ENCODE data around the gene TRMT5. TPM values are rescaled to one million over a fixed set of nuclear protein-coding genes. Genes with fewer than 3 reads are reported as not detected.

Gene TRMT5
- total RNA-seq, 1 experiment from 2014 or later: 16.3 TPM

- no peaks in the 10 kb centered on the region for H3K27me3 Mint-ChIP-seq (ENCODE audit: insufficient read depth, unreplicated experiment)
- CTCF ChIA-PET: no interaction called here
- intact Hi-C loops (cut with micrococcal nuclease; ENCODE audit: unreplicated experiment): no loop called here
- no peaks in the 10 kb centered on the region for H3K9me3 ChIP-seq
- peaks cover 27% of the 10 kb centered on the region for H3K36me3 Mint-ChIP-seq (ENCODE audit: insufficient read depth, unreplicated experiment)
- no peaks in the 10 kb centered on the region for H3K9me3 Mint-ChIP-seq (ENCODE audit: unreplicated experiment)
- H3K4me3 ChIP-seq (ENCODE audit: low read depth, low read length): no peak overlapping the region
- H3K4me3 Mint-ChIP-seq (ENCODE audit: unreplicated experiment): no peak overlapping the region
- peaks cover 2% of the 10 kb centered on the region for H3K36me3 ChIP-seq (ENCODE audit: control insufficient read depth, insufficient read depth, low read length)
- no peak for TF ChIP-seq CTCF (IDR thresholded peaks at IDR 0.05; ENCODE audit: insufficient read depth in 1 of 2, low read depth in 1 of 2, low read length in 1 of 2, severe bottlenecking in 1 of 2, unreplicated experiment in 1 of 2)
- POLR2A ChIA-PET: no interaction called here
- DNase-seq: no peak
- no peaks in the 10 kb centered on the region for H3K27me3 ChIP-seq (replicated peaks; ENCODE audit: control insufficient read depth, insufficient read depth, low read length)
- peaks cover 6% of the 10 kb centered on the region; the same call in 1 of the 2 replicates for H3K4me1 ChIP-seq
- BruUV-seq (replicated peaks): no TSS peak
- H3K27ac Mint-ChIP-seq (ENCODE audit: unreplicated experiment): no peak overlapping the region
- H3K4me1 Mint-ChIP-seq (ENCODE audit: low read depth, unreplicated experiment): no peaks in the 10 kb centered on the region
These were observed 3.0 kb downstream of the TRMT5 start for GRCh38 chr14:60977847-60978246.

- BruUV-seq (replicated peaks): no TSS peak
- Histone ChIP-seq H3K9me3 (no peaks in the 10 kb centered on the region), H3K27me3 (replicated peaks; ENCODE audit: control insufficient read depth, insufficient read depth, low read length) (no peaks in the 10 kb centered on the region), H3K4me3 (ENCODE audit: low read depth, low read length) (no peak overlapping the region), H3K36me3 (ENCODE audit: control insufficient read depth, insufficient read depth, low read length) (peaks cover 2% of the 10 kb centered on the region), H3K4me1 (peaks cover 6% of the 10 kb centered on the region; the same call in 1 of the 2 replicates)
- Mint-ChIP-seq H3K27ac (ENCODE audit: unreplicated experiment) (no peak overlapping the region), H3K4me1 (ENCODE audit: low read depth, unreplicated experiment) (no peaks in the 10 kb centered on the region), H3K27me3 (ENCODE audit: insufficient read depth, unreplicated experiment) (no peaks in the 10 kb centered on the region), H3K9me3 (ENCODE audit: unreplicated experiment) (no peaks in the 10 kb centered on the region), H3K36me3 (ENCODE audit: insufficient read depth, unreplicated experiment) (peaks cover 32% of the 10 kb centered on the region), H3K4me3 (ENCODE audit: unreplicated experiment) (no peak overlapping the region)
- ChIA-PET POLR2A (no interaction called here), CTCF (no interaction called here)
- intact Hi-C loops (cut with micrococcal nuclease; ENCODE audit: unreplicated experiment): no loop called here
- TF ChIP-seq CTCF (IDR thresholded peaks at IDR 0.05; ENCODE audit: insufficient read depth in 1 of 2, low read depth in 1 of 2, low read length in 1 of 2, severe bottlenecking in 1 of 2, unreplicated experiment in 1 of 2): no peak
- DNase-seq: no peak
These were observed 5.3 kb downstream of the TRMT5 start for GRCh38 chr14:60975551-60975950.

DNA sequence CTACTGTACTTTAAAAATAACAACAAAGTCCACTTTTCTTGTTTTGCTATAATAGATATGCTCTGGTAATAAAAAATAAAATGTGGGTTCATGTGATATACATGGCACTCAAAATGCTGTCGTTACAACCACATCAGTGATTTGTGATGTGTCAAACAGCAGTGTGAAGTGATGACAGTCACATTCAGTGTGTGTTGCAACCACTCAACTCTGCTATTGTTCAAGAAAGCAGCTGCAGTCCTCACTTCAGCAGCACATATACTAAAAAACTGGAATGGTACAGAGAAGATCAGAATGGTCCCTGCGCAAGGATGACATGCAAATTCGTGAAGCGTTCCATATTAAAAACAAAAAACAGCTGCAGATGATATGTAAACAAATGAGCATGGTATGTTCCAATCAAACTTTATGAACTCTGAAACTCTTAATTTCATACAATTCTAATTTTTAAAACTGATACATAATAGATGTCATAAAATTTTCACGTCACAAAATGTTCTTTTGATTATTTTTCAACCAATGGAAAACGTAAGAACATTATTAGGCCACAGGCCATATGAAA, 6.7 kb downstream of the TRMT5 start:
- ChIA-PET POLR2A (no interaction called here), CTCF (no interaction called here)
- Histone ChIP-seq H3K36me3 (ENCODE audit: control insufficient read depth, insufficient read depth, low read length) (peaks cover 2% of the 10 kb centered on the region), H3K4me3 (ENCODE audit: low read depth, low read length) (no peak overlapping the region), H3K9me3 (no peaks in the 10 kb centered on the region), H3K27me3 (replicated peaks; ENCODE audit: control insufficient read depth, insufficient read depth, low read length) (no peaks in the 10 kb centered on the region), H3K4me1 (no peaks in the 10 kb centered on the region; the same call in 1 of the 2 replicates)
- Mint-ChIP-seq H3K27me3 (ENCODE audit: insufficient read depth, unreplicated experiment) (no peaks in the 10 kb centered on the region), H3K9me3 (ENCODE audit: unreplicated experiment) (no peaks in the 10 kb centered on the region), H3K4me3 (ENCODE audit: unreplicated experiment) (no peak overlapping the region), H3K36me3 (ENCODE audit: insufficient read depth, unreplicated experiment) (peaks cover 27% of the 10 kb centered on the region), H3K4me1 (ENCODE audit: low read depth, unreplicated experiment) (no peaks in the 10 kb centered on the region), H3K27ac (ENCODE audit: unreplicated experiment) (no peak overlapping the region)
- no TSS peak for BruUV-seq (replicated peaks)
- intact Hi-C loops (cut with micrococcal nuclease; ENCODE audit: unreplicated experiment): no loop called here
- no peak for DNase-seq
- no peak for TF ChIP-seq CTCF (IDR thresholded peaks at IDR 0.05; ENCODE audit: insufficient read depth in 1 of 2, low read depth in 1 of 2, low read length in 1 of 2, severe bottlenecking in 1 of 2, unreplicated experiment in 1 of 2)

Data from Caco-2 (cell line).